Activated naive CD4-positive, alpha-beta T cell treated with anti-CD3 and anti-CD28 coated beads, Interleukin-2, amount 50 U/mL, for 24 hours (primary cell): Measurements from ENCODE around the gene RPL15.

Experiments used
- H3K27ac Mint-ChIP-seq: one replicate; pipeline ENCODE4 v1.8.0; 2021; ENCODE audit warnings: mild to moderate bottlenecking, mixed read lengths
- H3K27me3 Mint-ChIP-seq: one replicate; pipeline ENCODE4 v1.8.0; 2021; ENCODE audit warnings: mixed read lengths
- H3K36me3 Mint-ChIP-seq: one replicate; pipeline ENCODE4 v1.8.0; 2021; ENCODE audit warnings: mixed read lengths
- H3K4me1 Mint-ChIP-seq: one replicate; pipeline ENCODE4 v1.8.0; 2021; ENCODE audit warnings: mixed read lengths
- H3K4me3 Mint-ChIP-seq: one replicate; pipeline ENCODE4 v1.8.0; 2021; ENCODE audit warnings: mild to moderate bottlenecking, mixed read lengths
- H3K9me3 Mint-ChIP-seq: one replicate; pipeline ENCODE4 v1.8.0; 2021; ENCODE audit warnings: mixed read lengths

Gene RPL15

DNA sequence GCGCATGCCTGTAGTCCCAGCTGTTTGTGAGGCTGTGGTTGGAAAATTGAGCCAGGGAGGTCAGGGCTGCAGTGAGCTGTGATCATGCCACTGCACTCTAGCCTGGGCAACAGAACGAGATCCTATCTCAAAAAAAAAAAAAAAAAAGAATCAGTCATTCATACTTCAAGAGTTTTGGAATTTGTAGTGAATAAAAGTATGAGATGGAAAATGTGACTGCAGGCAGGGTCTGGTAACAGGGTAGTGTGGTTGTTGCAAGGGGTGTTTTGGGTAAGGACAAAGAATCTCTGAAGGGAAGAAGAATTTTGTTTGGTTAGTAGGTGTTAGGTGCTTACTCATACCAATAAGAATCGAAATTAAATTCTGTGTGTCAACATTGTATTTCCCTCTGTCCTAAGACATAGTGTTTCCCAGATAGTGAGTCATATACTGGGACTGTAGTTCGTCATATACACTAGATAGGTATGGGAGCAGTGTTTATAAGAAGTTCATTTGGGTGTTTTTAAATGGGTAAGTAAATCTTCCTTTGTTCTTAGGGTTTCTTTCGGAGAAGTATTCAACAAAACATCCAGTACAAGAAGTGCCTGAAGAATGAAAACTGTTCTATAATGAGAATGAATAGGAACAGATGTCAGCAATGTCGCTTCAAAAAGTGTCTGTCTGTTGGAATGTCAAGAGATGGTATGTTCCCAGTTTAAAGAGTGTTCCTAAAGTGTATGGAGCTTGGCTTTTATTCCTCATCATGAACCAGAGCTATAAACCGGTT is 42.4 kb downstream of the RPL15 start:
- peaks cover 15% of the 10 kb centered on the region for H3K36me3 Mint-ChIP-seq
- no peak overlapping the region for H3K4me3 Mint-ChIP-seq
- no peaks in the 10 kb centered on the region for H3K9me3 Mint-ChIP-seq
- peaks cover 40% of the 10 kb centered on the region for H3K4me1 Mint-ChIP-seq
- H3K27me3 Mint-ChIP-seq, result no peaks in the 10 kb centered on the region
- peak overlapping the region; percentile 11 for H3K27ac Mint-ChIP-seq

DNA sequence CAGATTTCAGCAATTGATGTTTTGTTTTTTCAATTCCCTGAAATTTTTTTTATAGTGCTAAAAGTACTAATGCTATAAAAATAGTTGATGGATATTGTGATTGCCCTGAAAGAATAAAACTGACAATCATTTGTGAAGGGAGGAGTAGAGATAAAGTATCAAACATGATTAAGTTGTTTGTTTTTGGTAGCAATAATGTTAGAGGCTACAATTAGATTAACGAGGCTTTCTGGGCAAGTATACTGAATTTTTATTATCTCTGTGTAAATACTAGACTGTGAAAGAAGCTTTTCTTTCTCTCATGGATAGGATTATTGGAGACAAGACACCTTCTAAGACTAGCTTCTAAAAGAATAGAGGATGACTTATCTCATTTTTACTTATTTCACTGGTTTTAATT is 43.7 kb downstream of the RPL15 start:
- H3K4me1 Mint-ChIP-seq, result peaks cover 36% of the 10 kb centered on the region
- H3K27me3 Mint-ChIP-seq, result no peaks in the 10 kb centered on the region
- peaks cover 21% of the 10 kb centered on the region for H3K36me3 Mint-ChIP-seq
- H3K27ac Mint-ChIP-seq, result no peak overlapping the region
- no peaks in the 10 kb centered on the region for H3K9me3 Mint-ChIP-seq
- no peak overlapping the region for H3K4me3 Mint-ChIP-seq

- H3K9me3 Mint-ChIP-seq, result no peaks in the 10 kb centered on the region
- peaks cover 24% of the 10 kb centered on the region for H3K36me3 Mint-ChIP-seq
- H3K27ac Mint-ChIP-seq, result no peak overlapping the region
- no peak overlapping the region for H3K4me3 Mint-ChIP-seq
- no peaks in the 10 kb centered on the region for H3K27me3 Mint-ChIP-seq
- peaks cover 36% of the 10 kb centered on the region for H3K4me1 Mint-ChIP-seq
These were observed 44.1 kb downstream of the RPL15 start for GRCh38 chr3:23961066-23961465.

- H3K4me3 Mint-ChIP-seq, result no peak overlapping the region
- H3K27me3 Mint-ChIP-seq, result no peaks in the 10 kb centered on the region
- no peak overlapping the region for H3K27ac Mint-ChIP-seq
- no peaks in the 10 kb centered on the region for H3K9me3 Mint-ChIP-seq
- peaks cover 25% of the 10 kb centered on the region for H3K36me3 Mint-ChIP-seq
- H3K4me1 Mint-ChIP-seq, result peaks cover 31% of the 10 kb centered on the region
These were observed 45.0 kb downstream of the RPL15 start for GRCh38 chr3:23961913-23962312.

- no peaks in the 10 kb centered on the region for H3K9me3 Mint-ChIP-seq
- H3K27me3 Mint-ChIP-seq, result no peaks in the 10 kb centered on the region
- no peak overlapping the region for H3K27ac Mint-ChIP-seq
- peaks cover 28% of the 10 kb centered on the region for H3K36me3 Mint-ChIP-seq
- H3K4me1 Mint-ChIP-seq, result peaks cover 21% of the 10 kb centered on the region
- H3K4me3 Mint-ChIP-seq, result no peak overlapping the region
These were observed 47.8 kb downstream of the RPL15 start for GRCh38 chr3:23964537-23965235.

DNA sequence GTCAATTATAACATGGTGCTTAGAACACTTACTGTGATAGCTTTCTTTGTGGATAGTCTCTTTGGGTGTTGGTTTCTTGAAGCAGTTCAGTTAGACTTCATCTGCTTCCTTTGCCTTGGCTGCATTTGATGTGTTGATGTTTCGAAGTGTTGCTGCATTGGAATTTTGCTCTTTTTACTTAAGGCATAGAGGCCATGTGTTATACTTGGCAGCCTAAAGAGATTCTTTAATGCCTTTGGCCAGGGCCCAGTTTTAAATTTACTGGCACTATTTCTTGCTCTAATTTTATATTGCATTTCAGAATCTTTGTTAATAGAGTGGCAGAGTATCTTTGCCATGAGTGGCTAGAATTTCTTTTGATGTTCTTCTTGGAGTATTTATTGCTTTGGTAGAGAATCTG is 49.4 kb downstream of the RPL15 start:
- no peaks in the 10 kb centered on the region for H3K9me3 Mint-ChIP-seq
- H3K27me3 Mint-ChIP-seq, result no peaks in the 10 kb centered on the region
- H3K27ac Mint-ChIP-seq, result no peak overlapping the region
- no peak overlapping the region for H3K4me3 Mint-ChIP-seq
- peaks cover 30% of the 10 kb centered on the region for H3K36me3 Mint-ChIP-seq
- peaks cover 21% of the 10 kb centered on the region for H3K4me1 Mint-ChIP-seq

DNA sequence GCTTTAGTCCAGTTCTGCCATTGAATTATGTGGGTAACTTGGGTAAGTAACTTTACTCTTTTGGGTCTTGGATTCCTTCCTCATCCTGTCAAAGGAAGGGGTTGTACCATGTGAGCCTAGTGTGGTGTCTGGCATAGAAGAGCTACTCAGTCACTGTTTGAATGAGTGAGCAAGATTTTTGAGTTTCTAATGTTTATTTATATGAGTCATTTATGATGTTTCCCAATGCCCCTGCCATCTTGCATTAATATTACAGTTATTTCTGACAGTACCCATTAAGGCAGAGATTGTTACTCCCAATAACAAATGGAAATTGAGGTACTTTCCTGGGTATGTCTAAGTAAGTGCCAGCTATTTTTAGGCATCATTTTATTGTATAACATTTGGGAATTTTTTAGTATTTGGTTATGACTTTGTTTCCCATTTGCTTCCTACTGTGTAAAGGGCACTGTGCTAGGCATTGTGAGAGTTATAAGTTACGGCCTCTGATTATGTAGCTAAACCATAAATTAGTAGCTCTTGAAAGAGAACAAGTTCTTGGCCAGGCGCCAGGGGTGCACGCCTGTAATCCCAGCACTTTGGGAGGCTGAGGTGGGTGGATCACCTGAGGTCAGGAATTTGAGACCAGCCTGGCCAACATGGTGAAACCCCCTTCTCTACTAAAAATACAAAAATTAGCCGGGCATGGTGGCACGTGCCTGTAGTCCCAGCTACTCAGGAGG is 51.7 kb downstream of the RPL15 start:
- Mint-ChIP-seq H3K9me3 (no peaks in the 10 kb centered on the region), H3K27me3 (no peaks in the 10 kb centered on the region), H3K27ac (peak overlapping the region; percentile 14), H3K4me3 (no peak overlapping the region), H3K4me1 (peaks cover 13% of the 10 kb centered on the region), H3K36me3 (peaks cover 25% of the 10 kb centered on the region)

DNA sequence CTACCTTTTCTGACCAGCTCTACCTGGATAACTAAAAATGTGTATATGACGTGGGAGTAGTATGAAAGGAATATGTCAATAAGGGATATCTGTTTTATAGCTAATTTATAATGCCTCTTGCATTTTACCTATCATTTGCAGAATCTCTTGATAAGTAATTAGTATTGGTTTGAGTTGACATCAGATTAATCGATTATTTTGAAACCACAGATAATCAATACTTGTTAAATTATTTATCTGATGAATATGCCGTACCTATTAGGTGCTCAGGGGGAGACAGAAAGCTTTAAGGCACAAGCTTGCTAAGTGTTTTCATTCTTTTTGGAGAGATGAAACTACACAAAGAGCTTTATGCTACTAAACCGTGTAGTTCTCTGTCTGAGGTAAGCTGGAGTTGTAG is 52.5 kb downstream of the RPL15 start:
- H3K4me3 Mint-ChIP-seq, result no peak overlapping the region
- peaks cover 13% of the 10 kb centered on the region for H3K4me1 Mint-ChIP-seq
- H3K36me3 Mint-ChIP-seq, result peaks cover 25% of the 10 kb centered on the region
- no peaks in the 10 kb centered on the region for H3K27me3 Mint-ChIP-seq
- no peaks in the 10 kb centered on the region for H3K9me3 Mint-ChIP-seq
- H3K27ac Mint-ChIP-seq, result no peak overlapping the region
